ENCODE data around the gene ADK.

ADK gene

GRCh38 chr10:74610299-74610698 lies 459.3 kb downstream of the ADK start:
- DNase-seq (ENCODE audit: low read depth), result no peak

GRCh38 chr10:74612195-74612594 lies 461.2 kb downstream of the ADK start:
- DNase-seq (ENCODE audit: low read depth), result peak; percentile 6

GRCh38 chr10:74620626-74621025 lies 469.6 kb downstream of the ADK start:
- DNase-seq (ENCODE audit: low read depth), result no peak

GRCh38 chr10:74623786-74624185 lies 472.8 kb downstream of the ADK start:
- DNase-seq (ENCODE audit: low read depth), result no peak

- no peak for DNase-seq (ENCODE audit: low read depth)
Measured at GRCh38 chr10:74624501-74624900, 473.5 kb downstream of the ADK start.

GRCh38 chr10:74628136-74628535 lies 477.1 kb downstream of the ADK start:
- DNase-seq (ENCODE audit: low read depth), result no peak

GRCh38 chr10:74634995-74635536 lies 484.0 kb downstream of the ADK start:
- DNase-seq (ENCODE audit: low read depth), result no peak

- no peak for DNase-seq (ENCODE audit: low read depth)
Measured at GRCh38 chr10:74635655-74636054, 484.6 kb downstream of the ADK start.

GRCh38 chr10:74637685-74638084 lies 486.7 kb downstream of the ADK start:
- no peak for DNase-seq (ENCODE audit: low read depth)

GRCh38 chr10:74640134-74640921 lies 489.3 kb downstream of the ADK start:
- DNase-seq (ENCODE audit: low read depth), result no peak

GRCh38 chr10:74641659-74642058 lies 490.6 kb downstream of the ADK start:
- no peak for DNase-seq (ENCODE audit: low read depth)

GRCh38 chr10:74642901-74643595 lies 492.0 kb downstream of the ADK start:
- no peak for DNase-seq (ENCODE audit: low read depth)

- DNase-seq (ENCODE audit: low read depth), result no peak
Measured at GRCh38 chr10:74643596-74643975, 492.6 kb downstream of the ADK start.

GRCh38 chr10:74644738-74645137 lies 493.7 kb downstream of the ADK start:
- DNase-seq (ENCODE audit: low read depth), result no peak

GRCh38 chr10:74645692-74646091 lies 494.7 kb downstream of the ADK start:
- DNase-seq (ENCODE audit: low read depth), result no peak

- DNase-seq (ENCODE audit: low read depth), result no peak
Measured at GRCh38 chr10:74650613-74651012, 499.6 kb downstream of the ADK start.

- no peak for DNase-seq (ENCODE audit: low read depth)
Measured at GRCh38 chr10:74651565-74651964, 500.5 kb downstream of the ADK start.

GRCh38 chr10:74652664-74653063 lies 501.6 kb downstream of the ADK start:
- DNase-seq (ENCODE audit: low read depth), result no peak

GRCh38 chr10:74658511-74658910 lies 507.5 kb downstream of the ADK start:
- DNase-seq (ENCODE audit: low read depth), result no peak

- no peak for DNase-seq (ENCODE audit: low read depth)
Measured at GRCh38 chr10:74662635-74663034, 511.6 kb downstream of the ADK start.

- DNase-seq (ENCODE audit: low read depth), result no peak
Measured at GRCh38 chr10:74669210-74669609, 518.2 kb downstream of the ADK start.

GRCh38 chr10:74671716-74672115 lies 520.7 kb downstream of the ADK start:
- DNase-seq (ENCODE audit: low read depth), result no peak

- DNase-seq (ENCODE audit: low read depth), result no peak
Measured at GRCh38 chr10:74672430-74673165, 521.6 kb downstream of the ADK start.
